ENCODE results near the gene USP44.

USP44 gene

DNA sequence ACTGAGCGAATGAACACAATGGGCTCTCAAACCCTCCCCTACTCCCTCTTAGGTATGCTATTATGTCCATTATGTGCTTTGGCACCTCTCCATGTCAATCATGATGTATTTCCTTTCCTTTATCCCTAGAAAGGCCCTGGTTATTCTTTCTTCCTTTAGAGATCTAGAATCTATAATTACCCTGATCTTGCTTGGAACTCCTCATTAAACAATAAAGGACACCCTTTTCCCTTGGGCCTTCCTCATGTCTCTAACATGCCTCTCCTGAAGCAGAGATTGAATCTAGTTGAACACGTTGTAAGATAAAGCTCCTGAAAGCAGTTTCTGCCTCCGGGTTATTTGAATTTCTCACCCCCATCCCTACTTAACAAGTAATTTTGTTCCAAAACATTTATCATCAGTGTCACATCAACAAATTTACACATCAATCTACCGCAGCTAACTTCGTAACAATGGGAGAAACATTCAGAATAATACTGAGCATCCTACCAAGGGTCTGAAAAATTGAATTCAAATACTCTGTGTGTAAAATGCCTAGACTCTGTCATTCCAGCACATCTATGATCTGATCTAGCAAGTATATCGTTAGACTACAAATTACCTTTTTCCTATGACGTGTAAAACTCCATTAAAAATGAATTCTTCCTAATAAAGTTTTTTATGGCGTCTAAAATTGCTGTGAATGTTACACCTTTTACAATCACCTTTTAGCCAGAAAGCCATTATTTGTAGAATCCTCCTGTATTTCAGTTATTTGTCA is 5.4 kb downstream of the USP44 start:
- H3K4me3 ChIP-seq (ENCODE audit: low read length), result no peak overlapping the region
- H3K27ac ChIP-seq (ENCODE audit: low read depth, low read length), result no peak overlapping the region
- H3K36me3 ChIP-seq (ENCODE audit: control insufficient read depth, insufficient read depth, low read length), result no peaks in the 10 kb centered on the region
- H3K4me1 ChIP-seq (ENCODE audit: control insufficient read depth, insufficient read depth, low read length), result no peaks in the 10 kb centered on the region
- H3K9ac ChIP-seq (ENCODE audit: low read length), result no peak overlapping the region
- H3K27me3 ChIP-seq (ENCODE audit: control insufficient read depth, insufficient read depth, low read length), result peaks cover 2% of the 10 kb centered on the region

- Histone ChIP-seq H3K27me3 (ENCODE audit: control insufficient read depth, insufficient read depth, low read length) (peaks cover 2% of the 10 kb centered on the region), H3K27ac (ENCODE audit: low read depth, low read length) (no peak overlapping the region), H3K9ac (ENCODE audit: low read length) (no peak overlapping the region), H3K4me1 (ENCODE audit: control insufficient read depth, insufficient read depth, low read length) (no peaks in the 10 kb centered on the region), H3K4me3 (ENCODE audit: low read length) (no peak overlapping the region), H3K36me3 (ENCODE audit: control insufficient read depth, insufficient read depth, low read length) (no peaks in the 10 kb centered on the region)
Measured at GRCh38 chr12:95545303-95545702, 6.0 kb downstream of the USP44 start.

DNA sequence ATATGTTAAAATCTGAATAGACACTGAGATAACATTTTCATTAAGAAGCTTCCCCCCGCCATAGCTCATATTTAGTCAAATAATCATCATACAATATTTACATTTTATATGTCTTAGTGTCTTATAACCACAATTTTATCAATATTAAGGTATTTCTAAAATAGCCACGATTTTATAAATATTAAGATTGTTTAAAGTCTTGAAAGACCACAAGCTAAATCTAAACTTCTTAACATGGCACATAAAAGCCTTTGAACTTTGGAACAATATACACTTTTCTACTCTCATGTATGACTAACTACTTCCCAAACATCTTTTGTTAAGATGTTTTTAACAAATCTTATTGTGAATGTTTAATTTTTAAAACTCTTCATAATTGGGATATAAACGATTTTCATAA is 6.5 kb downstream of the USP44 start:
- Histone ChIP-seq H3K9ac (ENCODE audit: low read length) (no peak overlapping the region), H3K27me3 (ENCODE audit: control insufficient read depth, insufficient read depth, low read length) (peaks cover 2% of the 10 kb centered on the region), H3K4me3 (ENCODE audit: low read length) (no peak overlapping the region), H3K36me3 (ENCODE audit: control insufficient read depth, insufficient read depth, low read length) (no peaks in the 10 kb centered on the region), H3K4me1 (ENCODE audit: control insufficient read depth, insufficient read depth, low read length) (no peaks in the 10 kb centered on the region), H3K27ac (ENCODE audit: low read depth, low read length) (no peak overlapping the region)

DNA sequence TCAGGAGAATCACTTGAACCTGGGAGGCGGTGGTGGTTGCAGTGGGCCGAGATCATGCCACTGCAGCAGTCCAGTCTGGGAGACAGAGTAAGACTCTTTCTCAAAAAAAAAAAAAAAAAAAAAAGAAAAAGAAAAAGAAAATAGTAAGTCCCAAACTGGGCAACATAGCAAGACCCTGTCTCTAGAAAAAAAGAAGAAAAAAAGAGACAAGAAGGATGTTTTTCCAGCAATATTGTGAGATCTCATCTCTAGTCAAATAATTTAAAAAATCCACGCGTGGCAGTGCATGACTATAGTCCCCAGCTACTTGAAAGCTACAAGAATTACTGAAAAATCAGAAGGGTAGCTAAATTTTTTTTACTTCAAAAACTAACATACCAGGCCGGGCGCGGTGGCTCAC is 8.0 kb downstream of the USP44 start:
- H3K4me1 ChIP-seq (ENCODE audit: control insufficient read depth, insufficient read depth, low read length), result no peaks in the 10 kb centered on the region
- no peaks in the 10 kb centered on the region for H3K36me3 ChIP-seq (ENCODE audit: control insufficient read depth, insufficient read depth, low read length)
- H3K4me3 ChIP-seq (ENCODE audit: low read length), result no peak overlapping the region
- no peak overlapping the region for H3K9ac ChIP-seq (ENCODE audit: low read length)
- no peak overlapping the region for H3K27ac ChIP-seq (ENCODE audit: low read depth, low read length)
- H3K27me3 ChIP-seq (ENCODE audit: control insufficient read depth, insufficient read depth, low read length), result no peaks in the 10 kb centered on the region

GRCh38 chr12:95541436-95541835 is 9.8 kb downstream of the USP44 start:
- no peaks in the 10 kb centered on the region for H3K4me1 ChIP-seq (ENCODE audit: control insufficient read depth, insufficient read depth, low read length)
- H3K36me3 ChIP-seq (ENCODE audit: control insufficient read depth, insufficient read depth, low read length), result no peaks in the 10 kb centered on the region
- no peak overlapping the region for H3K4me3 ChIP-seq (ENCODE audit: low read length)
- H3K27me3 ChIP-seq (ENCODE audit: control insufficient read depth, insufficient read depth, low read length), result no peaks in the 10 kb centered on the region
- H3K27ac ChIP-seq (ENCODE audit: low read depth, low read length), result no peak overlapping the region
- H3K9ac ChIP-seq (ENCODE audit: low read length), result no peak overlapping the region

DNA sequence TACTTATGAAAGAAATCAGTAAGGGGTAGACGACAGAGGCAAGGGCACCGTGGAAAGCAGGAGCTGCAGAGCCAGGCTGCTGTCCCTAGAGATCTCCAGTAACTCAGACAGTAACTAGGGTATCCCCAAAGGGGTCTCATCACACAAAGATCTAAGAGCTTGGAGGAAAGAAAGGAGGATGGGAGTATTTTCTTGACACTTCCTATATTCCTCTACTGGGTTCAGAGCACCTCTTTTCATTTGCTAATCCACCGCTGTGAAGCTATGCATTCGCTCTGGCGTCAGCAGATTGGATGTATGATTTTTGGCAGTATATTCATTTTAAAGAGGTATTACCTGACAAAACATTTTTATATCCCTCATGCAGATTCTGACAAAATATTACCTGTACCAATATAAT is 12.6 kb downstream of the USP44 start:
- H3K27ac ChIP-seq (ENCODE audit: low read depth, low read length), result no peak overlapping the region
- H3K9ac ChIP-seq (ENCODE audit: low read length), result no peak overlapping the region
- no peaks in the 10 kb centered on the region for H3K27me3 ChIP-seq (ENCODE audit: control insufficient read depth, insufficient read depth, low read length)
- no peaks in the 10 kb centered on the region for H3K36me3 ChIP-seq (ENCODE audit: control insufficient read depth, insufficient read depth, low read length)
- peaks cover 3% of the 10 kb centered on the region for H3K4me1 ChIP-seq (ENCODE audit: control insufficient read depth, insufficient read depth, low read length)
- H3K4me3 ChIP-seq (ENCODE audit: low read length), result no peak overlapping the region

DNA sequence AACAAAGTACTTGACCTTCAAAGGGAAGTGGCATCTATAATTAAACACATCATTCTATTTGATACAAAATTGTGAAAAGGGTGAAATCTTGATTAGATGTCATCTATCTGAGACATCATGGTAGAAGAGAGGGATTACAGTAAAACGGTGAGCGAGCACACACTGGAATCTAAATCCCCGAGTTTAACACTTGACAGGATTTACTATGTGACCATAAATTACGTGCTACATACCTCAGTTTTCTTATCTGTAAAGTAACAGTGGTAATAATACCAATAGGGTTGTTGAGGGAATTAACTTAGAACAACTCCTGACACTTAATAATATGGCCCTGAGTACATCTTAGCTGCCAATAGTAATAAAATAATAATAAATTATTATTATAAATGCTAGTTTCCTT is 13.3 kb downstream of the USP44 start:
- Histone ChIP-seq H3K36me3 (ENCODE audit: control insufficient read depth, insufficient read depth, low read length) (no peaks in the 10 kb centered on the region), H3K9ac (ENCODE audit: low read length) (no peak overlapping the region), H3K27ac (ENCODE audit: low read depth, low read length) (no peak overlapping the region), H3K4me1 (ENCODE audit: control insufficient read depth, insufficient read depth, low read length) (peaks cover 3% of the 10 kb centered on the region), H3K4me3 (ENCODE audit: low read length) (no peak overlapping the region), H3K27me3 (ENCODE audit: control insufficient read depth, insufficient read depth, low read length) (no peaks in the 10 kb centered on the region)

DNA sequence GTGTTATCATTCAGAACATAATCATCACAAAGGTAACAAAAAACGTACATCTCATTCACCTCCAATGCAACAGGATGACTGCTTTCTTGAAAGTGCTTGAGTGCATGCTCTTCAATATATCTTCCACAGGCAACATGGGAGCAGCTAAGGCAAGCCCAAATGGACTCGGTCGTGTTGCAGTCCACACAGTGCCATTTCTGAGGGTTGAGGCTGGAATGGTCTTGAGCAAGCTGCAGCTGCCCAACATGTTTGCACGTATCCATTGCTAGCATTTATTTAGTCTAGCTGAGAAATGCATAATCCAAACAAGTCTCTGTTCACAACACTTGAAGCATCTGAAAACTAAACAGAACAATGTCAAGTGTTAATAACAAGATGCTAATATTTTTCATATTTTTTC is 17.3 kb downstream of the USP44 start:
- H3K9ac ChIP-seq (ENCODE audit: low read length), result no peak overlapping the region
- no peak overlapping the region for H3K27ac ChIP-seq (ENCODE audit: low read depth, low read length)
- no peak overlapping the region for H3K4me3 ChIP-seq (ENCODE audit: low read length)
- peaks cover 3% of the 10 kb centered on the region for H3K4me1 ChIP-seq (ENCODE audit: control insufficient read depth, insufficient read depth, low read length)
- no peaks in the 10 kb centered on the region for H3K27me3 ChIP-seq (ENCODE audit: control insufficient read depth, insufficient read depth, low read length)
- no peaks in the 10 kb centered on the region for H3K36me3 ChIP-seq (ENCODE audit: control insufficient read depth, insufficient read depth, low read length)

GRCh38 chr12:95532851-95533250 is 18.4 kb downstream of the USP44 start:
- no peak overlapping the region for H3K9ac ChIP-seq (ENCODE audit: low read length)
- no peaks in the 10 kb centered on the region for H3K36me3 ChIP-seq (ENCODE audit: control insufficient read depth, insufficient read depth, low read length)
- H3K4me3 ChIP-seq (ENCODE audit: low read length), result no peak overlapping the region
- H3K27ac ChIP-seq (ENCODE audit: low read depth, low read length), result no peak overlapping the region
- H3K4me1 ChIP-seq (ENCODE audit: control insufficient read depth, insufficient read depth, low read length), result peaks cover 3% of the 10 kb centered on the region
- no peaks in the 10 kb centered on the region for H3K27me3 ChIP-seq (ENCODE audit: control insufficient read depth, insufficient read depth, low read length)

GRCh38 chr12:95529693-95530225 is 21.5 kb downstream of the USP44 start:
- no peaks in the 10 kb centered on the region for H3K27me3 ChIP-seq (ENCODE audit: control insufficient read depth, insufficient read depth, low read length)
- no peak overlapping the region for H3K4me3 ChIP-seq (ENCODE audit: low read length)
- no peak overlapping the region for H3K27ac ChIP-seq (ENCODE audit: low read depth, low read length)
- no peaks in the 10 kb centered on the region for H3K36me3 ChIP-seq (ENCODE audit: control insufficient read depth, insufficient read depth, low read length)
- peaks cover 3% of the 10 kb centered on the region for H3K4me1 ChIP-seq (ENCODE audit: control insufficient read depth, insufficient read depth, low read length)
- no peak overlapping the region for H3K9ac ChIP-seq (ENCODE audit: low read length)

- Histone ChIP-seq H3K9ac (ENCODE audit: low read length) (no peak overlapping the region), H3K4me1 (ENCODE audit: control insufficient read depth, insufficient read depth, low read length) (no peaks in the 10 kb centered on the region), H3K4me3 (ENCODE audit: low read length) (no peak overlapping the region), H3K36me3 (ENCODE audit: control insufficient read depth, insufficient read depth, low read length) (no peaks in the 10 kb centered on the region), H3K27me3 (ENCODE audit: control insufficient read depth, insufficient read depth, low read length) (no peaks in the 10 kb centered on the region), H3K27ac (ENCODE audit: low read depth, low read length) (no peak overlapping the region)
Measured at GRCh38 chr12:95528431-95528830, 22.8 kb downstream of the USP44 start.

GRCh38 chr12:95522692-95523091 is 28.6 kb downstream of the USP44 start:
- Histone ChIP-seq H3K4me3 (ENCODE audit: low read length) (no peak overlapping the region), H3K36me3 (ENCODE audit: control insufficient read depth, insufficient read depth, low read length) (no peaks in the 10 kb centered on the region), H3K27me3 (ENCODE audit: control insufficient read depth, insufficient read depth, low read length) (no peaks in the 10 kb centered on the region), H3K9ac (ENCODE audit: low read length) (no peak overlapping the region), H3K27ac (ENCODE audit: low read depth, low read length) (no peak overlapping the region), H3K4me1 (ENCODE audit: control insufficient read depth, insufficient read depth, low read length) (no peaks in the 10 kb centered on the region)

GRCh38 chr12:95520816-95521215 is 30.5 kb downstream of the USP44 start:
- Histone ChIP-seq H3K27me3 (ENCODE audit: control insufficient read depth, insufficient read depth, low read length) (no peaks in the 10 kb centered on the region), H3K4me3 (ENCODE audit: low read length) (no peak overlapping the region), H3K27ac (ENCODE audit: low read depth, low read length) (no peak overlapping the region), H3K9ac (ENCODE audit: low read length) (no peak overlapping the region), H3K36me3 (ENCODE audit: control insufficient read depth, insufficient read depth, low read length) (no peaks in the 10 kb centered on the region), H3K4me1 (ENCODE audit: control insufficient read depth, insufficient read depth, low read length) (no peaks in the 10 kb centered on the region)

All from rectal smooth muscle tissue (tissue), 1 donor.